Measurements from ENCODE around the gene NR2C1.
"Not testable (repeated sequence)": the region's sequence is repeated elsewhere in the genome, so short reads cannot be mapped to it uniquely, and the experiment has no call there.

The NR2C1 gene

DNA sequence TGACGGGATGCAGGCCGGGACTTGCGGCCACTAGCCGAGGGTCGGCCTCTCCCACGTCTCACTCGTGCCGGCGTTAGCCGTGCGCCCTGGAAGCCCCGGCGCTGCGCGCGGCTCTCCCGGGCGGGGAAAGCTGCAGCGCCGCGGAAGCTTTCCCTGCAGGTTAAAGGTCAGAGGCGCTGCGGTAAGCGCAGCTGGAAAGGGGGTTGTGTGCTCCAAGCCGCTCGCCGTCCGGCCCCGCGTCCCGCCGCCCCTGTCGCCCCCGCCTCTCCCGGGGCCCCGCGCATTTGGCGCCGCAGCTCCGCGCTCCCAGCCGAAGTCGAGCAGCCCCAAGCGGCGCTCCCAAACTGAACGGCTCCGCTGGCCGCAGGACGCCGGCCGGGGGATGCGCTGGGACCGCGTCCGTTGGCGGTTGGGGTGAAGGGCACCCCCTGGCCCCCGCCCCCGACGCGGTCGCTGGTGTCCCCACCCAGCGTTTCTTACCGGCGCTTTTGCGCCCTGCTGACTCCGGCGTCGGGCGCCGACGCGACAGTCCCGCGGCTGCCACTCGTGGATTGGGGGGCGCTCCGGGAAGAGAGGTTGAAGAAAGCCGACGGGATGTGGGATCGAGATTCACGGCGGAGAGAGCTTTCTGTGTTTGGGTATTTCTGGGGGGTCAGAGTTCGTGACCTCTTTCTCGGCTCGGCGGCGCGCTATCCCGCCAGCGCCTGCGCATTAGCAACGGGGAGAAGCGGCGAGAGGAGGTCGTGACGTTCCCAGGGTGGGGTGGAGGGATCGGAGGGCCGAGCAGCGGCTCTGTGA is at the start of gene NR2C1:
TSS of gene NR2C1 (minus strand) at position 719 of the 798 bp plus-strand sequence. CDS start 6,234 bp downstream, outside the sequence.
- peak; percentile 95 for DNase-seq (ENCODE audit: low spot score)

DNA sequence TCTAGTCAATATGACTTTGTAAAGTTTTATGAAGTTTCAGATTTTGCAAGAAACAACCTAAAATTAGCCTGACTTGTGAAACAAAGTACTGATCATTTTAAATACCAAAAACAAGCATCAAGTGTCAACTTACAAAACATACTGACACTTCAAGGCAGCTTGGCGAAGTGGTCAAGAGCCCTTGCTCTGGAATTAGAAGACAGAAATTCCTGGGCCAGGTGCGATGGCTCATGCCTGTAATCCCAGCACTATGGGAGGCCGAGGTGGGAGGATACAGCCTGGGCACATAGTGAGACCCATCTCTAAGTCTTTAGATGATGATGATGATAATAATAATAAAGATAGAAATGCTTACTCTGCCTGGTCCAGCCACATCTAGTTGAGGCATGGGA is 45.4 kb upstream of the NR2C1 start:
- no peak for DNase-seq (ENCODE audit: low spot score)

DNA sequence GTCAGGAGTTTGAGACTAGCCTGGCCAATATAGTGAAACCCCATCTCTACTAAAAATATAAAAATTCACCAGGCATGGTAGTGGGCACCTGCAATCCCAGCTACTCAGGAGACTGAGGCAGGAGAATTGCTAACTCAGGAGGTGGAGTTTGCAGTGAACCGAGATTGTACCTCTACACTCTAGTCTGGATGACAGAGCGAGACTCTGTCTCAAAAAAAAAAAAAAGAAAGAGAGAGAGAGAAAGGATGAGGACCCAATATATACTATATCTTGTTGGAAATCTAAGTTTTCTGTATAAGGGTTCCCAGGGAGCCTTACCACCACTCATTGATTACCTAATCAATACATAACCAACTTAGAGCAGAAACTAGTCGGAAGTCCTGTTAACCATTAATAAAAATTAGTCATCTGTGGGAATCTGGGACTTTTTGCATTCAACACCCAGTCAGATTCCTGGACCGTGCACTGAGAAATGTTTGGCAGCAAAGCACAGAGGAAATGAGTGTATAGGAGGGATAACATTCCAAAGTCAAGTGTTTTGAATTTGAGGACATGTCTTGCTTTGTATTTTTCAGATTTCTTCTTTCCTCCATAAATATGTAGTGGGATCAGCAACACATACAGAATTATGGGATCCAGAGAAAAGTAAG is 44.8 kb upstream of the NR2C1 start:
- peak; percentile 47 for DNase-seq (ENCODE audit: low spot score)

DNA sequence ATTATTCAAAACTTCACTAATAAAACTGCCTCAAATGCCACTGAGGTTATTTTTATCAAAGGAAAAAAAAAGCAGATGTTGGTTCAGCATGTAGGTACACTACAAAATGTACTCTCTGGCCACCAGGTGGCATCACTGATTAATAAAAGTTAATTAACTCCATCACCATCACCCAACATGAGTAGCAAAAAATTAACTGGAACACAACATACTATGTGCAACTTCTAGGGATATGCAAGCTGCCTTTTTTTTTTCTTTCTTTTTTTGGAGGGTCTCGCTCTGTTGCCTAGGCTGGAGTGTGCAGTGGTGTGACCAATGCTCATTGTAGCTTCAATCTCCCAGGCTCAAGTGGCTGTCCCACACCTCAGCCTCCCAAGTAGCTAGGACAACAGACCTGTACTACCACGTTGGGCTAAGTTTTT is 43.8 kb upstream of the NR2C1 start:
- peak; percentile 84 for DNase-seq (ENCODE audit: low spot score)

DNA sequence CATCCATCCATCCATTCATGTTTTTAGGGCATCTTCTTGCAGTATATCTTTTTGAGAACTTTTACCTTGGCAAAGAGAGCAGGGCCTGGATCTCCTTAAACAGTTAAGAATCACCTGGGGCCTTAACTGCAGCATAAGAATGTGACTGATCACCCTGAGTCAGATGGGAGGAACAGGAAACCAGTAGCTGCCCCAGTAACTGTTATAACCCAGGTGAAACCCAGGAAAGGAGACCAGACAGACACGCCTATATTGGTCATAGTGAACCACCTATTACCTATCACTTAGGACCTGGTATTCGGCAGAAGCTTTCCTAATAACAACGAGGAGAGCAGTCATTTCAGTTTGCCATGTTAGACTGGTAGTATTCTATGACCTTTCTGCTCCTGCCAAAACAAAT is 43.4 kb upstream of the NR2C1 start:
- no peak for DNase-seq (ENCODE audit: low spot score)

DNA sequence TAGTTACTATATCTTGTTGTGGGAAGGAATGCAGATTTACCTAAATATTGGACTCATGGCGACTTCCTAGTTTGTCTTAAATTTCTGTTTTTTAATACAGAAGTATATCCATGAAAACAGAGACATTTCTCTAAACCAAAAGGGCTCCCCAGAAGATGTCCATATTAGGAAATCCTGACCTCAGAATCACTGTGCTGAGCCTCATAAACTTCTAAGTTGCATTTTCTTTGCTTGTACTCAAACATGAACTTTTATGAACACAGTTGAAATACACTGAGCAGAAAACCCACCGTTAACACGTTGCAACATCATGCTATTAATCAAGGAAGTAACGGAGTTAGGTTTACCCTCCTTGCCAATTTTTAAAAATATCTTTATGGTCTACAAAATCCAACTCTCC is 42.9 kb upstream of the NR2C1 start:
- no peak for DNase-seq (ENCODE audit: low spot score)

DNA sequence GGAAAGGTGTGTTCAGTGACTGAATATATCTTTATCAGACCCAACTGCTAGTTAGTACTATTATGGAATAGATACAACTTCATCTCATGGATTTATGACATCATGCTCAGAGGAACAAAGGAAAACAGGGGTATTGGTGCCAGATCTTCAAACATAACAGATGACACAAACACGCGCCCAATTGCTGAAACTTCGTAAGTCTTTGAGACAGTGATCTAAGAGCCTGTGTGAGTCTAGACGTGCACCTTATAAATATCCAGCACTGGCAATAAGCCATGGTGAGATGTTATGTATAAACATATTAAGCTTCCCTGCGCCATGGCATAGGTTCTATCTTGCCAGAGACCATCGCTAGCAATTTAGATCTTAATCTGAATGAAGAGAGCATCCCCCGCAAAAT is 42.2 kb upstream of the NR2C1 start:
- DNase-seq (ENCODE audit: low spot score), result no peak

DNA sequence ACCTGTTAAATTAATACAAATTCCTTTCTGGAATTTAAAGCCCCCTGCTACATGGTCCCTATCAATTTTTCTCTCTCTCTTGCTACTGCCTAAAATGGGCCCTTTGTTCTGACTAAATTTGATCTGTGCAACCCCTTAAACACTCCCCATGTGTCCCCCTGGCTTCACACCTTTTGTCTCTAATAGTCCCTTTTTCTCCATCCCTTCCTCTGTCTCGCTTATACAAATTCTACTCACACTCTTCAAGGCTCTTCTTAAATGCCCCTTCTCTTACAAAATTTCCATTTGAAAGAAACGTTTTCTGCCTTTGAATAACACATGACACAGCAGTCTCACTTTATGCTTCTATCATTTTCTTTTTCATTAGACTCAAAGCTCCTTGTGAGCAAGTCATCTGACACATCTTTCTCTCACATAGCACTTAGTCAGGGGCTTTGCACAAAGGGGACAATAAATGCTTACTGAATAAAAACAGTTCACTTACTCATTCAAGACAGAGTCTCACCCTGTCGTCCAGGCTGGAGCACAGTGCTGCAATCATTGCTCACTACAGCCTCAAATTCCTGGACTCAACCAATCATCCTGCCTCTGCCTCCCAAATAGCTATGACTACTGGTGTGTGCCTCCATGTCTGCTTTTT is 41.5 kb upstream of the NR2C1 start:
- DNase-seq (ENCODE audit: low spot score), result peak; percentile 78

DNA sequence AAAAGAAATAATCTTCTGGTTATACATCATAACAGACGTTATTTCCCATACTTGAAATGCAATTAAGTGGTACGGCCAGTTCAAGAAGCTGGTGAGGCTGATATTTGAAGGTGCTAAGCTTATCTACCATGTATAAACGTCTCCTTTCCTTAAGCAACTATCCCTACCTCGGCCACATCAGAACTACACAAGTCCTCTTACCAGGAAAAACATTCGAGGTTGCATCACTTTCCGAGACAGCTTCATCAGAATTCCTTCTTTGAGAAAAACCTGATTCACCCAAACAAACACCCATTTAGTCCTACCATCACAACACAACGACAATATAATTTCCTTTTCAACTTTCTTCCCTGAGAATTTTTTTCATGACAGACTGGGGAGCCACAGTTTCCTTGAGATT is 33.9 kb upstream of the NR2C1 start:
- no peak for DNase-seq (ENCODE audit: low spot score)

DNA sequence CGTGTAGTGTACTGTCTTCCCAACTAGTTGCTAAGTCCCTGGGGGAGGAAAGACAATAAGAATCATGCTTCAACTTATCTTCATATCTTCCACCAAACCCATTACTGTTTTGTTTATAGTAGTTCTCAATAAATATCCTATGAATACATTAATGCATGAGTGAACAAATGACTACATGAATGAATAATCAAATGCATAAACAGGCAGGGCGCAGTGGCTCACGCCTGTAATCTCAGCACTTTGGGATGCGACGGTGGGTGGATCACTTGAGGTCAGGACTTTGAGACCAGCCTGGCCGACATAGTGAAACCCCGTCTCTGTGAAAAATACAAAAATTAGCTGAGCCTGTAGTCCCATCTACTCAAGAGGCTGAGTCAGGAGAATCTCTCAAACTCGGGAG is 32.1 kb upstream of the NR2C1 start:
- DNase-seq (ENCODE audit: low spot score), result no peak

DNA sequence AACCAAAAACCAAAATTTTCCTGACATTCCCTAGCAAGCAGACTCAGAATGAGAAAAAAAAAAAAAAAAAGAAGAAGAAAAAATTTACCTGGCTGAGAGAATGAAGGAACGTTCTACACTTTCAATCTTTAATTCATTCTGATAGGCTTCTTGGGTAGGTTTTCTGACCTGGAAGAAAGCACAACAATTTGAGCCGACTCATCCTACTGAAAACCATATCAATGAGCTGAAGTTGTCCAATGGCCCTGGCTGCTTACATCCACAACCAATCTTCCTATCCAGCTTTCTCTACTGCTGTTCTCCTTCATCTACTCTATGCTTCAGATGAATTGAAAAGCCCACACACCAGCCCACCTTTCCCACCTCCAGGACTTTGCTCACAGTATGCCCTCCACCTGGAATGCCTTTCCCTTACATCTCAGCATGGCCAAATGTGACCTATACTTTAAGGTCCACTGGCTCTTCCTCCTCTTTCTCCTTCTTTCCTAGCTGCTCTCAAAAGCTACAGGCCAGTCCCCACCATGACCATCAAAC is 31.6 kb upstream of the NR2C1 start:
- DNase-seq (ENCODE audit: low spot score), result no peak

DNA sequence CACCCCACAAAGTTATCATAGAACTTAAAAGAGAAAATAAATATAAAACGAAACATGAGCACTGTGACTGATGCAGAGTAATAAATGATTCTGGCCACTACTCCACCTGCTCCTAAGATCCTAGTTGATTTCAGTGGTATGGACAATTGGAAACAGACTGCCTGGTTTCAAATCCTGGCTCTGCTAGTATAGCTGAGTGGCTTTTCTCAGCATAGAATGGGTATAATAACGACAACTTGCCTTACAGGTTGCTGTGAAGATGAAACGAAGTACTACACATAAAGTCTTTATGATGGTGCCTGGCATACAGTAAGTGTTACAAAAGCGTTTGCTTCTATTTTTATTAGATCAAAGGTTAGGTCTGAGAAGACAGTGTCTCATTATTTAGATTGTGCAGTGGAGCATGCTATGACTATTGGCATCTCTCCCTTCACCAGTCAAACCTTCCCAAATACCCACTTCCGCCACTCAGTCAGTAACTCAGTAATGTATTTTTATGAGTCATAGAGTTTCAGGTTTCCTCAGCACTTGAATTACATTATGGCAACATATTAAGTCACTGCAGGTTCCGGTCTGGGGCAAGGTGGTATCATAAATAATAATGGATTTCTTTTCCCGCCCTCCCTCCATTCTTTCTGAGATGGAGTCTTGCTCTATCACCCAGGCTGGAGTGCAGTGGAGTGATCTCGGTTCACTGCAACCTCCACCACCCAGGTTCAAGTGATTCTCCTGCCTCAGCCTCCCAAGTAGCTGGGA is 29.7 kb upstream of the NR2C1 start:
- DNase-seq (ENCODE audit: low spot score), result peak; percentile 98

DNA sequence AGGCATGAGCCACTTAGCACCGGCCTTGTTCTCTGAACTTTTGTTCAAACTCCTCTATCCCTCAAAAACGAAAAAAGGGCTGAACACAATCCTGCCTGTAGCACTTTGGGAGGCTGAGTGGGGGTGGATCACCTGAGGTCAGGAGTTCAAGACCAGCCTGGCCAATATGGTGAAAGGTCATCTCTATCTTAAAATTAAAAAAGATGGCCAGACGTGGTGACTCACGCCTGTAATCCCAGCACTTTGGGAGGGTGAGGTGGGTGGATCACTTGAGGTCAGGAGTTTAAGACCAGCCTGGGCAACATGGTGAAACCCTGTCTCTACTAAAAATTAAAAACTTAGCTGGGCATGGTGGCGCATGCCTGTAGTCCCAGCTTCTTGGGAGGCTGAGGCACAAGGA is 28.5 kb upstream of the NR2C1 start:
- DNase-seq (ENCODE audit: low spot score), result not testable (repeated sequence)

DNA sequence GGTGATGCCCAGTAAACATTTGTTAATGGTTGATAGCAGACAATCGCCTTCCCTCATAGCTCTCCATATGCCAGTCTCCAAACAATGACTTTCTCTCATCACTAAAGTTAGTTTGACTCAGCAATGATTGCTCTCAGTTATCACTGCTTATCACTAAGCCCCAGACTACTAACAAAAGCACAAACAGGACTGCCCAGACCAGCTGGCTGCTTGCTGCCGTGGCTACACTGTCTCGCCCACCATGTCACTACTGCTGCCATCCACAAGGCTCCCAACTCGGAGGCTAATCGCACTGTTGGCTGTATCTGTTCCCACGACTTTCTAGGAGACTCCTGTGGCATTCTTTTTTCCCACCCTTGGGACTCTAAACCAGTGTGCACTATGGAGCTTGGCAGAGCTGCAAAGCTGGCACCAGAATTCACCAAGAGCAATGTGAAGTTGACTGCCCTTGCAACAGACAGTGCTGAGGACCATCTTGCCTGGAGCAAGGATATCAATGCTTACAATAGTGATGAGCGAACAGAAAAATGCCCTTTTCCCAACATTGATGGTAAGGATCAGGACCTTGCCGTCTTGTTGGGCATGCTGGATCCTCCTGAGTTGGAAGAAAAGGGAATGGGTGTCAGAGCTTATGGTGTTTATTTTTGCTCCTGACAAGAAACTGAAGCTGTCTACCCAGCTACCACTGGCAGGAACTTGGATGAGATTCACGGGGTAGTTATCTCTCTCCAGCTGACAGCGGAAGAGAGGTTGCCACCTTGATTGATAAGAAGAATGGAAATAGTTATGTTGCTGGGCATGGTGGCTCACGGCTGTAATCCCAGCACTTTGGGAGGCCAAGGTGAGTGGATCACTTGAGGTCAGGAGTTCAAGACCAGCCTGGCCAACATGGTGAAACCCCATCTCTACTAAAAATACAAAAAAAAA is 27.1 kb upstream of the NR2C1 start:
- DNase-seq (ENCODE audit: low spot score), result no peak

DNA sequence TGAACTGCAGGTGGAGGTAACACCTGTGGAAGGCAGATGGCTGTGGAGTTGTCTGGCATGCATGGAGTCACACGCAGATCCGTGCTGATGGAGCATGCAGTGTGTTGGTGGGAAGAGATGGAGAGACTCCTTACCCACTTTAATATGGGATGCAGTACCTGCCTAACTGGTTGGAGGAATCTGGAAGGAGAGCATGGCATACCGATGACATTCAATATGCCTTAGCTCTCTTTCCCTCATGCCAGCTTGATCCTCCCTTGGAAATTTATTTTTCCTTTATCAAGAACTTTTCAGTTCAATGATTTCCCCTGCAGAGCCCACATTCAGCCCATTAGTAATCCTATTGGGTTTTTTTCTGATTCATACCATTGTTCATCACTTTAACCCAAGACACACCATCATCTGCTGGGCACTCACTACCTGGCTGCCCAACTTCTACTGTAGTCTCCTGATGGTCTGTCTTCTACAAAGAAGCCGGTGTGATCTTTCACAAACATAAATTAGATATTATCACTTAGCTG is 25.9 kb upstream of the NR2C1 start:
- no peak for DNase-seq (ENCODE audit: low spot score)

DNA sequence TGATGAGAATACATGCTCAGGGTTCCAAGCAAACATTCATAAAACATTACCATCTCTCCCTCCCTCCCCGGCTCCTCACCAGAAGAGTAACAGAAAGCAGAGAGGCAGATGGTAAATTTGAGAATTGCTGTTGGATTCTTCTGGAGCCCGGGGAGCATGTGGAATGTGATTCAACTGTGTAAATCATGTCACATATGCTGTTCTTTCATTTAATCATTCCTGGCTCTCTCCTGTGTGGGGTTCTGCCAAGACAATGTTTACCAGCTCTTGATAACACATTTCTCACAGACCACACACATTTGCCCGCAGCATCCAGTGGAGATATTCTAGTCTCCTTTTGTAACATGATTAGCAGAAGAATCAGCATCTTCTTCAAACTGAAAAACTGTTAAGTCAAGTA is 23.4 kb upstream of the NR2C1 start:
- no peak for DNase-seq (ENCODE audit: low spot score)

DNA sequence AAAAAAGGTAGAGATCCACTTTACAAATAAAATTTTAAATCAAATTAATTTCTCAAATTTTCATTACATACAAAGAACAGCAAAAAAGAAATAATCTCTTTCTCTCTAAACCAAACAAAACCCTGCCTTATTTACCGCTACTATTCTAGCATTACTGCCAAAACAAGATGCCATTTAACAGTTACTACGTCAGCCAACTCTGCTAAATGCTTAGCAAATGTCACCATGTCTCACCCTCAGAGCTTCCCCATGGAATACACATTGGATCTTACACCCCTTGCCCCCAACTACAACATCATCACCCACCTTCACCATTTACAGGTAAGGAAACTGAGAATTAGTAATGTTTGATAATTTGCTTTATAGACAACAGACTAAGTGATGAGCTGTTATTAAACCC is 23.0 kb upstream of the NR2C1 start:
- no peak for DNase-seq (ENCODE audit: low spot score)

DNA sequence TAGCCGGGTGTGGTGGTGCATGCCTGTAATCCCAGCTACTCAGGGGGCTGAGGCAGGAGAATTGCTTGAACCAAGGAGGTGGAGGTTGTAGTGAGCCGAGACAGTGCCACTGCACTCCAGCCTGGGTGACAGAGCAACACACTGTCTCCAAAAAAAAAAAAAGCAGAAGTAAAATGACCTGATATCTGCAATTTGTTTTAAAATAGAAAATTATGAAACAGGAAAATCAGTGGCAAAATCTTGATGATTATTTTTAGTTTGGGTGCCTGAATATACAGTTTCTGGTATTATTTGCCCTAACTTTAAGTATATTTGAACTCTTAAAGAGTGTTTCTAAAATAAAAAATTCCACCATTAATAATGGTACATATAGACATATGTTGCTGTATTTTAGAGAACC is 22.4 kb upstream of the NR2C1 start:
- not testable (repeated sequence) for DNase-seq (ENCODE audit: low spot score)

DNA sequence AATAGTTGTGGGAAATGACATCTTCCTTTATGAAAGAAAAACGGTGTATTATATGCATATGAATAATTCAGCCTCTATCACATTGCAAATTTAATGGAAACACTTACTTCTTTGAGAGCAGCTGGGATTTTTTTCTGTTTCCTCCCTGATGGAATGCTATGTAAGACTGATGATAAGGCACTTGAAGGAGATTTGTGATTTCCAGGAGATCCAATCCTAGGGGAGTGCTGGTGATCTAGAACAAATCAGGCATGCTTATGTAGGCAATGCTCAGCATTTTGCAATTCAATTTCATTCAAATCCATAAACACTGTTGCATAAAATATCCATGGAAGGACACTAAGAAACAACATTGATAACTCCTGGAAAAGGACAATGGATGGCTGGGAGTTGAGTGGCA is 16.0 kb upstream of the NR2C1 start:
- DNase-seq (ENCODE audit: low spot score), result no peak

DNA sequence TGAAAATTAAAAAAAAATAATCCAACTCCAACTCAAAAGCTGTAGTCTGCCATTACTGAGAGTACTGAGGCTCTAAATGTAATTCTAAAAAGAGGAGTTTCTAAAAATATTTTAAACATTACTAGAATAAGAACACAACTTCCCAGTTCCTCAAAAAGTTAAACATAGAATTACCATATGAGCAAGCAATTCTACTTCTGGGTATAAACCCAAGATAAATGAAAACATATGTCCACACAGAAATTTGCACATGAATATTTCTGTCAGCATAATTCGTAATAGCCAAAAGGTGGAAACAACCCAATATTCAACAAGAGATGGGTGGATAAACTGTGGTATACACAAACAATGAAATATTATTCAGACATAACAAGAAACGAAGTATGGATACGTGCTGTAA is 15.0 kb upstream of the NR2C1 start:
- no peak for DNase-seq (ENCODE audit: low spot score)

DNA sequence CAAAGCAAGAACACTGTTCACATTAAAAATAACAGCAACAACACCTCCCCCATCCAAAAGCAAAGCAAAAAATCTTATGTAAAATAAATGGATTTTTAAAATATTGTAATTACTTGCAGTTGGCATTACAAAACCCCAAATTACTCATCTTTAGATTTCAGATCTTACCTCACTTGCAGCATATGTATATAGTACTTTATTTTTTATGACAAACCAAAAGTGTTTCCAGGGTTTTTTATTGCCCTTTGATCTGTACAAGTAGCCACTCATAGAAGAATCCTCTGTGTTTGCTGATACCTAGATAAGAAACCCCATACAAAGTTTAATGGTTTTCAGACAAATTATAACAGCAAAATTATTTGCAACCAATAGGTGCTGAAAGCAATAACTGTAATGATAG is 12.2 kb upstream of the NR2C1 start:
- no peak for DNase-seq (ENCODE audit: low spot score)
